Endodermal cell (in vitro differentiated cells): ENCODE data around the gene RGS6. TPM values are rescaled to one million over a fixed set of nuclear protein-coding genes. Genes with fewer than 3 reads are reported as not detected.

Experiments
- DNase-seq: peaks from one replicate; pipeline ENCODE4 v3.0.0-alpha.2; 2017
- H3K27ac ChIP-seq: 2 replicates; pipeline ENCODE4 v1.5.1; 2013; ENCODE audit warnings: mild to moderate bottlenecking, low read depth, low read length, moderate library complexity
- H3K27me3 ChIP-seq: 2 replicates; pipeline ENCODE4 v1.6.1; 2013; ENCODE audit warnings: mild to moderate bottlenecking, low read length, moderate library complexity; ENCODE audit not compliant: insufficient read depth, control insufficient read depth, poor library complexity, severe bottlenecking
- H3K36me3 ChIP-seq: 2 replicates; pipeline ENCODE4 v1.7.0; 2013; ENCODE audit warnings: mild to moderate bottlenecking, low read length, moderate library complexity; ENCODE audit not compliant: control insufficient read depth, insufficient read depth
- H3K4me1 ChIP-seq: one replicate; pipeline ENCODE4 v1.7.0; 2013; ENCODE audit warnings: low read length; ENCODE audit not compliant: control insufficient read depth, insufficient read depth
- H3K4me3 ChIP-seq: 2 replicates; pipeline ENCODE4 v1.5.1; 2013; ENCODE audit warnings: mild to moderate bottlenecking, low read length, moderate library complexity
- H3K9ac ChIP-seq: 2 replicates; pipeline ENCODE4 v1.6.1; 2013; ENCODE audit warnings: mild to moderate bottlenecking, low read length, moderate library complexity; ENCODE audit not compliant: poor library complexity, severe bottlenecking; ENCODE audit errors: extremely low read depth
- H3K9me3 ChIP-seq: 2 replicates; pipeline ENCODE4 v1.6.1; 2013; ENCODE audit warnings: mild to moderate bottlenecking, low read length, moderate library complexity; ENCODE audit not compliant: control insufficient read depth
- H3K27ac Mint-ChIP-seq: 2 replicates; pipeline ENCODE4 v1.8.0; 2020; ENCODE audit warnings: mixed read lengths
- H3K27me3 Mint-ChIP-seq: 2 replicates; pipeline ENCODE4 v1.8.0; 2021; ENCODE audit warnings: mild to moderate bottlenecking, mixed read lengths; ENCODE audit not compliant: insufficient read depth
- H3K36me3 Mint-ChIP-seq: 2 replicates; pipeline ENCODE4 v1.8.0; 2020; ENCODE audit warnings: low read depth, mixed read lengths
- H3K4me1 Mint-ChIP-seq: 2 replicates; pipeline ENCODE4 v1.8.0; 2020; ENCODE audit warnings: mixed read lengths
- H3K4me3 Mint-ChIP-seq: 2 replicates; pipeline ENCODE4 v1.8.0; 2020; ENCODE audit warnings: mild to moderate bottlenecking, moderate library complexity, mixed read lengths
- H3K9me3 Mint-ChIP-seq: 2 replicates; pipeline ENCODE4 v1.8.0; 2020; ENCODE audit warnings: mild to moderate bottlenecking, mixed read lengths
- WGBS, 2 experiments: methylation state at CpG; one replicate each; pipeline versions ENCODE4 v1.1.5 to v1.1.7; 2013; ENCODE audit warnings: missing lambda C conversion rate in 2 of 2, mixed read lengths in 1 of 2; ENCODE audit not compliant: insufficient coverage in 1 of 2, insufficient read length in 1 of 2; 5-methylcytosine and 5-hydroxymethylcytosine counted together
- total RNA-seq, 2 donors: library from RNA; stranded (reverse); fragmentation: NEBNext Ultra II Directional in 1 of 2; extraction: Animal tissue kit (Norgen Biotek cat#: 25700) in 1 of 2; gene quantifications; 2 replicates in 1 of 2; 3 replicates in 1 of 2; pipeline ENCODE4 v1.2.1, GENCODE V29; 2021
- TF ChIP-seq, protein P1 (sequence below): fragments of 200-600 bp; sonication (generic); conservative IDR thresholded peaks from 2 replicates; pipeline ENCODE4 v1.5.0; 2021; ENCODE audit warnings: antibody characterized with exemption, mild to moderate bottlenecking

The RGS6 gene
- total RNA-seq, 2 donors from 2014 or later: 10.1 to 16.3 TPM

DNA sequence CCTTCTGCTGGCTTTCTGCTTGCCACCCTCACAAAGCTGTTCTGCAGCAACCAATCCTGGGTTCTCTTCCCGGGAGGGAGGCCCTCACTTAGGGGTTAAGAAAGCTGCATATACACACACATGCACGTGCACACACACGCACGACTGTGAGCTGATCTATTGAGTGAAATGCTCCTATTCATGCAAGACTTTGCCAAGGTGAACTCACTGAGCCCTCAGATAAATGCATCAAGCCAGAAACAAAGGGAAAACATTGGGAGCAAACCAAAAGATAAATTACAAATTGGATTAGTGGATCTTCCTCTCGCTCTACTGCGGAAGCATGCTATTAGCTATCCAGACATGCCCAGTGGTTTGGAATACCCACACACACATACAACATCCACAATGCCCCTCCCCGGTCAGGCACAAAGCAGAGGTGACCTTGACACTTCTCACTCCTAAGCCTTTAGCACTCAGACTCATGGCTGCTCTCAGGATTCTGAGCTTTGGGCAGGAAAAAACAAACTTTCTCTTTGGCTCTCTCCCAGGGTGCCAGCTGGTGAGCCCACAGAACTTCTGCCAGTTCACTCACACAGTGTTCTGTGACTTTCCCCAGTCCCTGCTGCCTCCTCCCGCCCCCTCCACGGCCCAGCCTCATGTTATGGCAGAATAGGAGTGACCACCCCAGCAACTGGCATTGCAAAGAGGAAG lies 641.6 kb downstream of the RGS6 start:
- no peaks in the 10 kb centered on the region for H3K36me3 Mint-ChIP-seq
- no peaks in the 10 kb centered on the region for H3K4me1 Mint-ChIP-seq
- H3K27ac Mint-ChIP-seq: no peak overlapping the region
- WGBS, 2 experiments: 97% methylated on average over 7 to 9 of the region's 9 CpGs
- no peak overlapping the region for H3K4me3 Mint-ChIP-seq
- H3K9me3 ChIP-seq: no peaks in the 10 kb centered on the region
- H3K27me3 ChIP-seq: peaks cover 4% of the 10 kb centered on the region
- no peak for DNase-seq
- H3K9ac ChIP-seq: no peak overlapping the region
- H3K36me3 ChIP-seq: no peaks in the 10 kb centered on the region
- H3K27ac ChIP-seq: no peak overlapping the region
- no peak overlapping the region for H3K4me3 ChIP-seq
- no peaks in the 10 kb centered on the region for H3K4me1 ChIP-seq
- TF ChIP-seq, protein P1, sequence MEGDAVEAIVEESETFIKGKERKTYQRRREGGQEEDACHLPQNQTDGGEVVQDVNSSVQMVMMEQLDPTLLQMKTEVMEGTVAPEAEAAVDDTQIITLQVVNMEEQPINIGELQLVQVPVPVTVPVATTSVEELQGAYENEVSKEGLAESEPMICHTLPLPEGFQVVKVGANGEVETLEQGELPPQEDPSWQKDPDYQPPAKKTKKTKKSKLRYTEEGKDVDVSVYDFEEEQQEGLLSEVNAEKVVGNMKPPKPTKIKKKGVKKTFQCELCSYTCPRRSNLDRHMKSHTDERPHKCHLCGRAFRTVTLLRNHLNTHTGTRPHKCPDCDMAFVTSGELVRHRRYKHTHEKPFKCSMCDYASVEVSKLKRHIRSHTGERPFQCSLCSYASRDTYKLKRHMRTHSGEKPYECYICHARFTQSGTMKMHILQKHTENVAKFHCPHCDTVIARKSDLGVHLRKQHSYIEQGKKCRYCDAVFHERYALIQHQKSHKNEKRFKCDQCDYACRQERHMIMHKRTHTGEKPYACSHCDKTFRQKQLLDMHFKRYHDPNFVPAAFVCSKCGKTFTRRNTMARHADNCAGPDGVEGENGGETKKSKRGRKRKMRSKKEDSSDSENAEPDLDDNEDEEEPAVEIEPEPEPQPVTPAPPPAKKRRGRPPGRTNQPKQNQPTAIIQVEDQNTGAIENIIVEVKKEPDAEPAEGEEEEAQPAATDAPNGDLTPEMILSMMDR: no peak
- peaks cover 15% of the 10 kb centered on the region for H3K27me3 Mint-ChIP-seq
- H3K9me3 Mint-ChIP-seq: no peaks in the 10 kb centered on the region

DNA sequence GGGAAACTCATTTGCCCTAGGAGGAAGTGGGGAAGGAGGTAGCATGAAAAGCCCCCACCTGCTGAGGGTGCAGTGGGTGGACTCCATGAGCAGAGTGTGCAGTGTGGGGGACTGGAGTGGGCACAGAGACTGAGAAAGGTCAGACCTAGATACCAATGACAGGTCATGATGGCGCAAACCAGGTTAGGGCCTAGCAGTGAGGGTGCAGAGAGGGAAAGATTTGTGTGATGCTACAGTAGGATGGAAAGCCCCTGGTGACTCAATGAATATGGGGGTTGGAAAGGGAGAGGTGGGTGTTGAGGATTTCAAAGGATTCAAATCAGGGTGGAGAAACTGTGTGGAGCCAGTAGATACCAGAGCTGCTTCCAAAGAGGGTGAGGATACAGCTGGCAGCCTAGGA lies 642.5 kb downstream of the RGS6 start:
- no peak overlapping the region for H3K27ac Mint-ChIP-seq
- no peaks in the 10 kb centered on the region for H3K36me3 Mint-ChIP-seq
- H3K9me3 ChIP-seq: no peaks in the 10 kb centered on the region
- no peaks in the 10 kb centered on the region for H3K9me3 Mint-ChIP-seq
- no peak overlapping the region for H3K4me3 ChIP-seq
- no peak for DNase-seq
- no peaks in the 10 kb centered on the region for H3K4me1 Mint-ChIP-seq
- 90 to 98% methylated on average over 1 of the region's 1 CpG for WGBS, 2 experiments
- H3K27me3 Mint-ChIP-seq: peaks cover 15% of the 10 kb centered on the region
- peaks cover 4% of the 10 kb centered on the region for H3K27me3 ChIP-seq
- H3K4me3 Mint-ChIP-seq: no peak overlapping the region
- no peaks in the 10 kb centered on the region for H3K36me3 ChIP-seq
- H3K27ac ChIP-seq: no peak overlapping the region
- no peaks in the 10 kb centered on the region for H3K4me1 ChIP-seq
- TF ChIP-seq, protein P1: no peak
- H3K9ac ChIP-seq: no peak overlapping the region

DNA sequence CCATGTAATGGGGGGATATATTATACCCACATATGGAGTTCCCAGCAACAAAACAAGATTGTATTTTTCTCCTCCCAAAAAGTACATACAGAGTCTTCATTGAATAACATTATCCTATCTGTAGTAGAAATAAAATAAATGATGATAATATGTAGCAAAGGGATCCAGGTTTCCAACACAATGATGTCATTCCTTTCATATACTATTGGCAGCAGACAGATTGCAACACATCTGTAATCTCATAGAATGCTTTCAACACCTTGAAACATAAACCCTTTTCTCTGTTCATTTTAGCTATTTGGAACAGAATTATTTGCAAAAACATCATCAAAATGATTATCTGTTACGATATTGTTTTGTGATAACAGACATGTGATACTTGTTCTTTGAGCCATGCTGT lies 644.0 kb downstream of the RGS6 start:
- H3K36me3 ChIP-seq: no peaks in the 10 kb centered on the region
- Mint-ChIP-seq H3K9me3 (no peaks in the 10 kb centered on the region), H3K36me3 (no peaks in the 10 kb centered on the region), H3K27ac (no peak overlapping the region), H3K27me3 (peaks cover 15% of the 10 kb centered on the region), H3K4me1 (no peaks in the 10 kb centered on the region), H3K4me3 (no peak overlapping the region)
- no peaks in the 10 kb centered on the region for H3K9me3 ChIP-seq
- no peak for DNase-seq
- TF ChIP-seq, protein P1: no peak
- no peak overlapping the region for H3K27ac ChIP-seq
- peaks cover 4% of the 10 kb centered on the region for H3K27me3 ChIP-seq
- 100% methylated on average over 1 of the region's 1 CpG for WGBS, 2 experiments
- H3K4me1 ChIP-seq: no peaks in the 10 kb centered on the region
- no peak overlapping the region for H3K9ac ChIP-seq
- H3K4me3 ChIP-seq: no peak overlapping the region
